OCI-LY7 (cell line): Measurements from ENCODE around the gene BRD9. TPM values are rescaled to one million over a fixed set of nuclear protein-coding genes. Genes with fewer than 3 reads are reported as not detected.

Source experiments
- BruUV-seq: library from RNA; stranded (reverse); fragments of 400-500 nt; replicated peaks from 2 replicates; lab custom pipeline; 2021; lab: Mats Ljungman, UMichigan
- CTCF ChIA-PET: fragments of 300-600 bp; sonication (Branson Sonifier 250); formaldehyde crosslinking; loops from one replicate; lab custom pipeline; 2022; ENCODE audit warnings: antibody characterized with exemption; ENCODE audit not compliant: unreplicated experiment; lab: Charles Lee
- POLR2A ChIA-PET: fragments of 300-600 bp; sonication (Branson Sonifier 250); formaldehyde crosslinking; loops from one replicate; lab custom pipeline; 2022; ENCODE audit warnings: antibody characterized with exemption; lab: Charles Lee
- DNase-seq: peaks from one replicate; pipeline ENCODE4 v3.0.0-alpha.2; 2015; ENCODE audit warnings: low spot score
- H2AFZ ChIP-seq: fragments of 200-600 bp; sonication (generic), shearing (Covaris generic); 2 replicates; pipeline ENCODE4 v1.6.1; 2014; ENCODE audit warnings: mild to moderate bottlenecking, antibody characterized with exemption, low read length, moderate library complexity
- H3K27ac ChIP-seq: fragments of 200-600 bp; sonication (generic); 2 replicates; pipeline ENCODE4 v1.5.1; 2014; ENCODE audit warnings: mixed run types, low read depth, mild to moderate bottlenecking, moderate library complexity, low read length, inconsistent platforms; ENCODE audit not compliant: poor library complexity, severe bottlenecking
- H3K36me3 ChIP-seq: fragments of 200-600 bp; sonication (generic); 2 replicates; pipeline ENCODE4 v1.6.1; 2014; ENCODE audit warnings: mild to moderate bottlenecking, antibody characterized with exemption, low read length, moderate library complexity, mixed read lengths; ENCODE audit not compliant: insufficient read depth
- H3K4me1 ChIP-seq: fragments of 200-600 bp; sonication (generic); 2 replicates; pipeline ENCODE4 v1.5.1; 2014; ENCODE audit warnings: mild to moderate bottlenecking, low read length; ENCODE audit not compliant: insufficient read depth, poor library complexity, severe bottlenecking
- H3K4me2 ChIP-seq: fragments of 200-600 bp; sonication (generic); 2 replicates; pipeline ENCODE4 v1.6.1; 2014; ENCODE audit warnings: mild to moderate bottlenecking, low read length
- H3K4me3 ChIP-seq: fragments of 200-600 bp; sonication (generic); 2 replicates; pipeline ENCODE4 v1.5.1; 2014; ENCODE audit warnings: mild to moderate bottlenecking, low read depth, low read length; ENCODE audit not compliant: poor library complexity, severe bottlenecking
- H3K79me2 ChIP-seq: fragments of 200-600 bp; sonication (generic); 2 replicates; pipeline ENCODE4 v1.6.1; 2016; ENCODE audit warnings: low read depth, mild to moderate bottlenecking, low read length, moderate library complexity, mixed read lengths; ENCODE audit not compliant: insufficient read depth
- H3K9me2 ChIP-seq: fragments of 200-600 bp; sonication (generic); 2 replicates; pipeline ENCODE4 v1.6.1; 2016; ENCODE audit warnings: mild to moderate bottlenecking, low read length, mixed read lengths; ENCODE audit not compliant: insufficient read depth
- H3K9me3 ChIP-seq: fragments of 200-600 bp; sonication (generic); 2 replicates; pipeline ENCODE4 v1.6.1; 2014; ENCODE audit warnings: mild to moderate bottlenecking, mixed run types, low read length, mixed read lengths
- H4K20me1 ChIP-seq: fragments of 200-600 bp; sonication (generic); 2 replicates; pipeline ENCODE4 v1.6.1; 2014; ENCODE audit warnings: mild to moderate bottlenecking, antibody characterized with exemption, low read length, moderate library complexity, mixed read lengths; ENCODE audit not compliant: insufficient read depth
- EZH2phosphoT487 ChIP-seq: fragments of 200-600 bp; sonication (generic); IDR thresholded peaks from 2 replicates; pipeline ENCODE4 v1.6.1; 2018; ENCODE audit warnings: low read depth, borderline replicate concordance, mild to moderate bottlenecking, mixed run types, antibody characterized with exemption, low read length, moderate library complexity, mixed read lengths
- intact Hi-C: fragments of 100-400 bp; cut with micrococcal nuclease; formaldehyde crosslinking; loops from one replicate; pipeline ENCODE4 v1.10.0; 2022; ENCODE audit not compliant: unreplicated experiment
- total RNA-seq, 2 experiments: library from RNA; depleted of rRNA in 1 of 2; stranded (reverse); fragments of >200 nt in 1 of 2; shearing (Covaris generic) in 1 of 2; gene quantifications; 2 replicates each; pipeline ENCODE4 v1.2.3, GENCODE V29; 2014 to 2022
- TF ChIP-seq, protein P1 (sequence below): fragments of 200-600 bp; sonication (generic); conservative IDR thresholded peaks from 2 replicates; pipeline ENCODE4 v1.5.1; 2014; ENCODE audit warnings: mild to moderate bottlenecking, antibody characterized with exemption, low read length, moderate library complexity, mixed read lengths

BRD9 gene
- total RNA-seq, 2 experiments from 2014 or later: 46.7 to 78.7 TPM

DNA sequence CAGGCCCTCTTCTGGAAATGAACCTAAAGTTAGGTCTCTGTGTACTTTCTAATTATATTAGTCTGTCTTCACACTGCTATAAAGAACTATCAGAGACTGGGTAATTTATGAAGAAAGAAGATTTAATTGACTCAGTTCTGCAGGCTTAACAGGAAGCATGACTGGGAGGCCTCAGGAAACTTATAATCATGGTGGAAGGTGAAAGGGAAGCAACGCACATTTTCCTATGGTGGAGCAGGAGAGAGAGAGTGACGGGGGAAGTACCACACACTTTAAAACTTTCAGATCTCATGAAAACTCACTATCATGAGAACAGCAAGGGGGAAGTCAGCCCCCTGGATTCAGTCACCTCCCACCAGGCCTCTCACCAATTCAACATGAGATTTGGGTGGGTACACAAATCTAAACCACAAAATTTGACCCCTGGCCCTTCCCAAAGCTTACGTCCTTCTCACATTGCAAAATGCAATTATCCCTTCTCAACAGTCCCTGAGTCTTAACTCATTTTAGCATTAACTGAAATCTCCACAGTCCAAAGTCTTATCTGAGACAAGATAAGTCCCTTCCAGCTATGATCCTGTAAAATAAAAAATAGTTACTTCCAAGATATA lies 40.8 kb upstream of the BRD9 start:
- Histone ChIP-seq H3K4me1 (no peaks in the 10 kb centered on the region), H3K79me2 (no peaks in the 10 kb centered on the region), H3K4me2 (no peak overlapping the region), H3K4me3 (no peak overlapping the region), H2AFZ (no peak overlapping the region), H3K9me3 (no peaks in the 10 kb centered on the region), H3K9me2 (no peaks in the 10 kb centered on the region), H3K36me3 (no peaks in the 10 kb centered on the region), H4K20me1 (no peaks in the 10 kb centered on the region), H3K27ac (no peak overlapping the region)
- ChIA-PET POLR2A (no interaction called here), CTCF (no interaction called here)
- TF ChIP-seq, protein P1, sequence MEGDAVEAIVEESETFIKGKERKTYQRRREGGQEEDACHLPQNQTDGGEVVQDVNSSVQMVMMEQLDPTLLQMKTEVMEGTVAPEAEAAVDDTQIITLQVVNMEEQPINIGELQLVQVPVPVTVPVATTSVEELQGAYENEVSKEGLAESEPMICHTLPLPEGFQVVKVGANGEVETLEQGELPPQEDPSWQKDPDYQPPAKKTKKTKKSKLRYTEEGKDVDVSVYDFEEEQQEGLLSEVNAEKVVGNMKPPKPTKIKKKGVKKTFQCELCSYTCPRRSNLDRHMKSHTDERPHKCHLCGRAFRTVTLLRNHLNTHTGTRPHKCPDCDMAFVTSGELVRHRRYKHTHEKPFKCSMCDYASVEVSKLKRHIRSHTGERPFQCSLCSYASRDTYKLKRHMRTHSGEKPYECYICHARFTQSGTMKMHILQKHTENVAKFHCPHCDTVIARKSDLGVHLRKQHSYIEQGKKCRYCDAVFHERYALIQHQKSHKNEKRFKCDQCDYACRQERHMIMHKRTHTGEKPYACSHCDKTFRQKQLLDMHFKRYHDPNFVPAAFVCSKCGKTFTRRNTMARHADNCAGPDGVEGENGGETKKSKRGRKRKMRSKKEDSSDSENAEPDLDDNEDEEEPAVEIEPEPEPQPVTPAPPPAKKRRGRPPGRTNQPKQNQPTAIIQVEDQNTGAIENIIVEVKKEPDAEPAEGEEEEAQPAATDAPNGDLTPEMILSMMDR: no peak
- no peak for TF ChIP-seq EZH2phosphoT487
- BruUV-seq: no TSS peak
- intact Hi-C loops: no loop called here
- DNase-seq: no peak

DNA sequence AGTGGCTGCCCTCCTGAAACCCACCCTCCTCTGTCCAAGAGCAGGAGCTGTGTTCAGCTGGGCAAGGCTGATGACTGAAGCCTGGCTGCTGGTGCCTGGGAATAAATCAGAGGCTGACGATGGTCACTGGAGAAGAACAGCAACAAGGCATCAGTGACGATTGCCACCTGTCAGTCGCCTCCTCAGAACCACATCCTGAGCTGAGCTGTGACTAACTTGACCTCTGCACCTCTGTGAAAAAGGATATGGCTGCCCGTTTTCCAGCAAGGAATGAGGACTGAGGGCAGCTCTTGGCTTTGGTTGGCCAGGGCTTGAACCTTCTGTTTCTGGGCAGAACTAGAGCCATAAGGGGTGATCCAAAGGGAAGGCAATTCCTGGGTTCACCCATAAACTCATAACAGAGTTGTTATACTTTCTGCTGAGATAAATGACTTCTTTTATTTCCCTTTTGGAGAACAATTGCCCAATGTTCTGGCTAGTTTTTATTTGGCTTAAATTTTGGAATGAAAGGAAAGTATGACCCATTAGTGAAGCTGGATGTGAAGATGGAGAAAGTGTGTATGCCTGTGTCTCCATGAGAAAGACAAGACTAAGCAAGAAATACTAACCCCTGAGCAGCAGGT lies 40.1 kb upstream of the BRD9 start:
- H3K79me2 ChIP-seq: no peaks in the 10 kb centered on the region
- H2AFZ ChIP-seq: no peak overlapping the region
- CTCF ChIA-PET: no interaction called here
- no peaks in the 10 kb centered on the region for H3K36me3 ChIP-seq
- POLR2A ChIA-PET: no interaction called here
- no peaks in the 10 kb centered on the region for H3K9me3 ChIP-seq
- no peaks in the 10 kb centered on the region for H3K9me2 ChIP-seq
- BruUV-seq: no TSS peak
- H3K4me3 ChIP-seq: no peak overlapping the region
- no peak for TF ChIP-seq EZH2phosphoT487
- TF ChIP-seq, protein P1: no peak
- H4K20me1 ChIP-seq: no peaks in the 10 kb centered on the region
- no peak for DNase-seq
- H3K4me2 ChIP-seq: no peak overlapping the region
- H3K27ac ChIP-seq: no peak overlapping the region
- intact Hi-C loops: no loop called here
- H3K4me1 ChIP-seq: no peaks in the 10 kb centered on the region

DNA sequence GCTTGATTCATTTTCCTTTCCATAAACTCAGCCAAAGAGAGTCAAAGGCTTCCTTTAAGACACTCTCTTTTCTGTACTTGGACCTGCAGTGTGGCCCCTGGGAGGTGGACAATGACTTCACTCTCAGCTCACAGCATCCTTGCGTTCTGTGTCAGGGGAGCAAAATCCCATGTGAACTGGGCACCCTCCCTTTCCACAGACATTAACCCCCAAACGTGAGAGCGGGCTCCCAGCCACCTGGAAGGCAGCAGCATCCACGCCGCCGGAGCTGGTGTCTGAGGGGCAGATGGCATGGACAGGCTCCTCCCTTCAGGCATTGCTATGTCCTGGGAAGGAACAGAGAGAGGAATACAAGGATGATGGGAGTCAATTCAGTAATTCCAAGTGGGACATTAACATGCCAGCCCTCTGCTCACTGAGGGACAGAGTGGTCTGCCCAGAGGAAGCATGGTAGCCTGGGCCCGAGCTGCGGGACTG lies 39.6 kb upstream of the BRD9 start:
- ChIA-PET POLR2A (no interaction called here), CTCF (no interaction called here)
- TF ChIP-seq, protein P1: no peak
- TF ChIP-seq EZH2phosphoT487: no peak

More for the DNA sequence above, 39.6 kb upstream of the BRD9 start:
- no peak overlapping the region for H3K4me2 ChIP-seq
- H3K4me3 ChIP-seq: no peak overlapping the region
- H3K27ac ChIP-seq: no peak overlapping the region
- H4K20me1 ChIP-seq: no peaks in the 10 kb centered on the region
- no peaks in the 10 kb centered on the region for H3K4me1 ChIP-seq
- no peaks in the 10 kb centered on the region for H3K36me3 ChIP-seq
- no peak for DNase-seq
- no TSS peak for BruUV-seq
- no peaks in the 10 kb centered on the region for H3K79me2 ChIP-seq
- no peaks in the 10 kb centered on the region for H3K9me3 ChIP-seq
- H2AFZ ChIP-seq: no peak overlapping the region
- H3K9me2 ChIP-seq: no peaks in the 10 kb centered on the region
- intact Hi-C loops: no loop called here
